Stimulated activated CD4-positive, alpha-beta T cell treated with anti-CD3 and anti-CD28 coated beads, TNF-alpha, amount 100 ng/mL, for 24 hours (primary cell): ENCODE results near the gene SDS.

Source experiments
- DNase-seq, 3 experiments: peaks; one replicate each; pipeline ENCODE4 v3.0.0-alpha.2; 2020; ENCODE audit warnings: low read depth in 3 of 3

The SDS gene

GRCh38 chr12:113403435-113404415 lies at the start of gene SDS:
SDS (minus strand) TSS chr12:113403887; CDS start chr12:113399708, 4,179 bp downstream.
- no peak for DNase-seq

- DNase-seq, result no peak
These were observed 49.6 kb upstream of the SDS start for GRCh38 chr12:113453330-113453729.

GRCh38 chr12:113452458-113452857 lies 48.8 kb upstream of the SDS start:
- DNase-seq, result no peak

GRCh38 chr12:113449839-113450238 lies 46.2 kb upstream of the SDS start:
- no peak for DNase-seq

GRCh38 chr12:113449299-113449698 lies 45.6 kb upstream of the SDS start:
- DNase-seq, result no peak

- no peak for DNase-seq
These were observed 45.2 kb upstream of the SDS start for GRCh38 chr12:113448873-113449272.

- no peak for DNase-seq
These were observed 42.0 kb upstream of the SDS start for GRCh38 chr12:113445544-113446171.

GRCh38 chr12:113443030-113443539 lies 39.4 kb upstream of the SDS start:
- DNase-seq, result no peak

- DNase-seq, result no peak
These were observed 37.5 kb upstream of the SDS start for GRCh38 chr12:113440947-113441782.

- DNase-seq, result no peak
These were observed 36.6 kb upstream of the SDS start for GRCh38 chr12:113440336-113440735.

GRCh38 chr12:113439606-113440030 lies 35.9 kb upstream of the SDS start:
- no peak for DNase-seq

GRCh38 chr12:113439301-113439597 lies 35.6 kb upstream of the SDS start:
- no peak for DNase-seq

- DNase-seq, result no peak
These were observed 35.0 kb upstream of the SDS start for GRCh38 chr12:113438523-113439300.

- no peak for DNase-seq
These were observed 34.0 kb upstream of the SDS start for GRCh38 chr12:113437729-113438100.

GRCh38 chr12:113436993-113437728 lies 33.5 kb upstream of the SDS start:
- DNase-seq, result no peak

GRCh38 chr12:113436586-113436985 lies 32.9 kb upstream of the SDS start:
- no peak for DNase-seq

- no peak for DNase-seq
These were observed 31.7 kb upstream of the SDS start for GRCh38 chr12:113435367-113435766.

- DNase-seq, result no peak
These were observed 29.3 kb upstream of the SDS start for GRCh38 chr12:113432986-113433385.

- no peak for DNase-seq
These were observed 24.8 kb upstream of the SDS start for GRCh38 chr12:113428482-113428881.

GRCh38 chr12:113427882-113428281 lies 24.2 kb upstream of the SDS start:
- DNase-seq, result no peak
